ENCODE measurements around the gene DMD. TPM values are rescaled to one million over a fixed set of nuclear protein-coding genes. Genes with fewer than 3 reads are reported as not detected.

The DMD gene
- total RNA-seq, 1 donor from 2014 or later, result 5.0 TPM

DNA sequence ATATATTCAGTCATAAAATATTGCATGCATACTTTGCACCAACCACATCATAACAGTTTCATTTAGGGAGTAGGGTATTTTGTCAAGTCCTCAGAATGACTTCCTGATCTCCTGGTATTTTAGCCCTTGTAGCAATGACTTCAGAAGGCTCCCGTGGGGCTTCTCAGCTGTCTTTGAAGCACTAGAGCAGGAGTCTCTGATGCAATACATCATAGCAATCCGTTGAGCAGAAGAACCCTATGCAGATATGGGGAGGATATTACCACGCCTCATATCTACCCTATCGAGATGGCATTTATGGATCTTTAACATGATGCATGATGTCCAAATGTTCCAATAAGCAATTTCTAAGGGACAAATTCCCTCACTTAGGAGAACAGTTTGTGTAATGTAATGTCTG is 1765.8 kb downstream of the DMD start:
- intact Hi-C loops (cut with micrococcal nuclease), result no loop called here
- no peaks in the 10 kb centered on the region for H3K4me1 Mint-ChIP-seq
- H3K9me3 Mint-ChIP-seq, result no peaks in the 10 kb centered on the region
- H3K27ac Mint-ChIP-seq, result no peak overlapping the region
- no peak for DNase-seq
- no peaks in the 10 kb centered on the region for H3K36me3 Mint-ChIP-seq (ENCODE audit: low read depth)
- H3K4me3 Mint-ChIP-seq, result no peak overlapping the region
- H3K27me3 Mint-ChIP-seq, result no peaks in the 10 kb centered on the region

DNA sequence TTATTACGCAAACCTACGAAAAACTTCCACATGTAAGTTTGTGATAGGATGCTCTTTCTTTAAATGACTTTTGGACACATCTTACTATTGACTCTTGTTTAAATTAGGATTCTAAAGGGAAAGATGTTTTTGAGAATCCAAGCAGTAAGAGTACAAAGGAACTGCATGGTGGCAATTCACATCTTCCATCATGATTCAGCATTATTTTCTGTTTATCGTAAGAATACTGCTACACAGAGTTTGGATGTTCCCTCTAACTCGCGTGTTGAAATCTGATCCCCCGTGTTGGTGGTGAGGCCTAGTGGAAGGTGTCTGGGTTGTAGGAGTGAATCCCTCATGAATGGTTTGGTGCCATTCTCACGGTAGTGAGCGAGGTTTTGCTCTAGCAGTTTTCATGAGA is 1767.7 kb downstream of the DMD start:
- intact Hi-C loops (cut with micrococcal nuclease), result no loop called here
- no peak overlapping the region for H3K4me3 Mint-ChIP-seq
- H3K4me1 Mint-ChIP-seq, result no peaks in the 10 kb centered on the region
- H3K9me3 Mint-ChIP-seq, result no peaks in the 10 kb centered on the region
- H3K36me3 Mint-ChIP-seq (ENCODE audit: low read depth), result no peaks in the 10 kb centered on the region
- DNase-seq, result no peak
- no peaks in the 10 kb centered on the region for H3K27me3 Mint-ChIP-seq
- H3K27ac Mint-ChIP-seq, result no peak overlapping the region

DNA sequence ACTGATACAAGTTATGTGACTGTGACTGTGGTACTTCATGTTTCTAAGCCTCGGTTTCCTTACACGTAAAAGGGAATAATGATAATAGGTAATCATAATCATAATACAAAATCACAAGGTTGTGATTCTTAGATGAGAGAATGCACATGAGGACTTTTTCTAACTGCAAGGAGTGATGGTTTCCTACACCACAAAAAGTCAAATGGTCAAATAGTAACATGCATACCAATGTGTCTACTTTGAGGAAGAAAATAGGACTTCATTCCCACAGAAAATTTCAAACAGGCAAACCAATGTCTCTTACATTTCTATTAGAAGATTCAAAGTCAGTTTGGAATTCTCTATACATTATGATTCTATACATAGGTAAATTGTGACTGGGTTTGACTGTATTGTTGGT is 1770.8 kb downstream of the DMD start:
- no peaks in the 10 kb centered on the region for H3K4me1 Mint-ChIP-seq
- H3K4me3 Mint-ChIP-seq, result no peak overlapping the region
- intact Hi-C loops (cut with micrococcal nuclease), result no loop called here
- H3K27ac Mint-ChIP-seq, result no peak overlapping the region
- no peaks in the 10 kb centered on the region for H3K36me3 Mint-ChIP-seq (ENCODE audit: low read depth)
- peaks cover 1% of the 10 kb centered on the region for H3K27me3 Mint-ChIP-seq
- H3K9me3 Mint-ChIP-seq, result no peaks in the 10 kb centered on the region
- DNase-seq, result no peak

DNA sequence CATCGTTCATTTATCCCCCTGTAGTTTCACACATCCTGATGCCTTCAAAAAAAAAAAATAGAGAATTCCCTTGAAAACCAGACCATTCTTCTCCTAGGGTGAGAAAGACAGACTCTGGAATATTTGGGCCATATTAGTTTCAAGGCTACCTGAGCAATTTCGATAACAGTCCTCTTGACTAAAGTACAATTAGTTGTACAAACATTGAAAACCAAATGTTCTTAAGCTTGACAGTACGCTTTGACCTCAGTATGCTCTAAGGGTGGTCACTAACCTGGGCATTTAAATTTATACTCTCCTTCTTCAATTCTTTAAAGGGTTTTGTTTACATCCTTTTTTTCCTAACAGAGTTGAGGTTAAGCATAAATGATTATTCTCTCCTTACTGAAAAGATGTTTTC is 1774.9 kb downstream of the DMD start:
- Mint-ChIP-seq H3K4me3 (no peak overlapping the region), H3K27ac (no peak overlapping the region), H3K36me3 (ENCODE audit: low read depth) (no peaks in the 10 kb centered on the region), H3K4me1 (no peaks in the 10 kb centered on the region), H3K9me3 (no peaks in the 10 kb centered on the region), H3K27me3 (peaks cover 2% of the 10 kb centered on the region)
- no peak for DNase-seq
- intact Hi-C loops (cut with micrococcal nuclease), result no loop called here

DNA sequence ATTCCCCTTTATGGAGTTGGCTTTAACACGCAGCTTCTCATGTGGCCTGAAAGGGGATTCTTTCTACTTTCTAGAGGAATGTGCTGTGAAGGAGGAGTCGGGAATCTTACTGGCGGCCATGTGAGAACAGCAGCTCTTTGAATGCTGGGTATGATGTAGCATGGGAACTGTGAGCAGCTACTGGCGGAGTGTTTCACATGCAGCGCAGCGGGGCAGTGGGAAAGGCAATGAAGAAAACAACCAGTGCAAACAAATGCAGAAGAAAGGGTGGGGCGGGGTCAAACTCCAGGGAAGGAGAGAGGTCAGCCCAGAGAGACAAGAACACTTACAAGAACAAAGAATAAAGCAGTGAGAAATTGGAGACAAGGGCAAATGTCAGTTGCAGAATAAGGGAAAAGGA is 1775.8 kb downstream of the DMD start:
- Mint-ChIP-seq H3K4me3 (no peak overlapping the region), H3K27ac (no peak overlapping the region), H3K36me3 (ENCODE audit: low read depth) (no peaks in the 10 kb centered on the region), H3K4me1 (no peaks in the 10 kb centered on the region), H3K9me3 (no peaks in the 10 kb centered on the region), H3K27me3 (peaks cover 2% of the 10 kb centered on the region)
- DNase-seq, result no peak
- intact Hi-C loops (cut with micrococcal nuclease), result no loop called here

DNA sequence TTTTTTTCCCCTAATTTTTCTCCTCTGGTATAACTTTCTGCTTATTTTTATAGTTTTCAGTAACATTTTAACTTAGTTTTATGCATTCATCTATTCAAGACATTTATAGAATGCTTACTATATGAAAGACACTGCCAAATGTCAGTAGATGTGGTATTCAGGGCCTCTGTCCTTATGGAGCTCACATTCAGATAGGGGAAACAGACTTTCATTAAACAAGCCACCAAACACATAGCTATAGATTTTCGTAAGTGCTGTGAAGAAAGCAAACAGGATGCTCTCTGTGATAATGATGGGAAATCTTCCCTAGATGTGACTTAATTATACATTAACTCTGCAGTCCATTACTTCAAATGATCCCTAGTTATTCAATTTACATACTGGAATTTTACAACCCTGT is 1777.5 kb downstream of the DMD start:
- Mint-ChIP-seq H3K27ac (no peak overlapping the region), H3K36me3 (ENCODE audit: low read depth) (no peaks in the 10 kb centered on the region), H3K4me1 (no peaks in the 10 kb centered on the region), H3K9me3 (no peaks in the 10 kb centered on the region), H3K27me3 (peaks cover 2% of the 10 kb centered on the region), H3K4me3 (no peak overlapping the region)
- no peak for DNase-seq
- intact Hi-C loops (cut with micrococcal nuclease), result no loop called here

DNA sequence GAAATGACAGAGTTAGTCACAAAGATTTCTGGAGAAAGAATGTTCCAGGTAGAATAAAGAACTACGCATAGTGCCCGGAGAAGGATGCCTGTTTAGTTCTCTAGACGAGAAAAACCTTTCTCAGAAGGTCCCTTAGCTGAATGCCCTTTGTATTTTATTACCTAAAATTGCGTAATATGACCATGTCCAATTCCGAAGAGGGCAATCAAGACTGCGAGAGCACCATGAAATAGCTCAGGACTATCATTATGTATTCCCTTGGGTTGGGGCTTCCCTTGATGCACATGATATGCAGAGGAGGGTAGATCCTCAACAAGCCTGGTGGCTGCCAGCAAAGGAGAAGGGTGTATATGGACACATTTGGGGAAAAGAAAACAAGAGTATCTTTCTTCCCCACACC is 1781.4 kb downstream of the DMD start:
- no peaks in the 10 kb centered on the region for H3K9me3 Mint-ChIP-seq
- no peaks in the 10 kb centered on the region for H3K36me3 Mint-ChIP-seq (ENCODE audit: low read depth)
- H3K27me3 Mint-ChIP-seq, result no peaks in the 10 kb centered on the region
- no peak for DNase-seq
- H3K4me3 Mint-ChIP-seq, result no peak overlapping the region
- intact Hi-C loops (cut with micrococcal nuclease), result no loop called here
- H3K4me1 Mint-ChIP-seq, result no peaks in the 10 kb centered on the region
- H3K27ac Mint-ChIP-seq, result no peak overlapping the region

DNA sequence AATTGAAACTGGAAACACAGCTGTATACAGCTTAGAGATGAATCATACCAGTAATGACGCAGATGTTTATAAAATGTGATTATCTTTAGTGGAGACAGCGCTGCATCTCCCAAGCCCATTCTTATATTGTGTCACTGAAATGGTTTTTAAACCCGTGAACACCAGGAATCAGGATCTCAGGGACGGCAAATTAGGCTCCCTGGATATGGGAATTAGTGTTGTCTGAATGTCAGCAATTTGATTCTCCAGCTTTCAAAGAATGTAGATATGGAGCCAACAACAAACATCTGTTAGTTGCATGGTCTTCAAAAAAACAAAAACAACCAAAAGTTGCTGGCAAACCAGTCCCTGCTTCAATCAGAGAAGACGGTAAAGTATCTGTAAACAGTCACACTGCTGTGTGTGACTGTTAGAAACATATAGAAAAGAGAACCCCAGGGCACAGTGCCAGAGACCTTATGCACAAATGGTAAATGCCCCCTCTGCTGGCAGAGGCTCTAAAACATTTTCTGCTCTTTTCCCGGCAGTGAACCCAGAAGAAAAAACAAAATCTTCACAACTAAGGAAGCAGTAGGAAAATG is 1787.7 kb downstream of the DMD start:
- no peak overlapping the region for H3K4me3 Mint-ChIP-seq
- peak; percentile 57 for DNase-seq
- no peaks in the 10 kb centered on the region for H3K27me3 Mint-ChIP-seq
- H3K36me3 Mint-ChIP-seq (ENCODE audit: low read depth), result no peaks in the 10 kb centered on the region
- no peaks in the 10 kb centered on the region for H3K9me3 Mint-ChIP-seq
- intact Hi-C loops (cut with micrococcal nuclease), result loop anchor here (5.0 kb wide), 1 partner anchor 386 kb away; no protein-coding TSS in a partner anchor
- H3K27ac Mint-ChIP-seq, result no peak overlapping the region
- no peaks in the 10 kb centered on the region for H3K4me1 Mint-ChIP-seq

DNA sequence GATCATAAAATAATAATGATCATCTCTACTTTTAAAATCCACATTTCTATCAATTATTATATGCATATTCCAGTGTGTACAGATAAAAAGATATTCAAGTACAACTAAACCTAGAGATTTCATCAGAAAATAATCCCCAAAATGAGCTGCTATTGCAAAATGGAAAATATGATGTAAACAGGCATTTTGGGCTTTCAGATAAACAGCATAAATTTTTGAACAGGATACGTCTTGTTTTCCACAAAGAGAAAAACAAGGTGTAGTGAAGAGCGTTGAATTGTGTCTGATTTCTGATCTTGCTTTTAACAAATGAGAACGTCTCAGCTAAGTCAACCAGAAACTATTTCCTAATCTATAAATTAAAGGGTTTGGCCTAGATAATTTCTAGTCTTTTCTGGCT is 1789.9 kb downstream of the DMD start:
- no peak overlapping the region for H3K27ac Mint-ChIP-seq
- H3K27me3 Mint-ChIP-seq, result no peaks in the 10 kb centered on the region
- intact Hi-C loops (cut with micrococcal nuclease), result loop anchor here (5.0 kb wide), 1 partner anchor 384 kb away; no protein-coding TSS in a partner anchor
- no peaks in the 10 kb centered on the region for H3K9me3 Mint-ChIP-seq
- H3K4me3 Mint-ChIP-seq, result no peak overlapping the region
- DNase-seq, result no peak
- H3K36me3 Mint-ChIP-seq (ENCODE audit: low read depth), result no peaks in the 10 kb centered on the region
- no peaks in the 10 kb centered on the region for H3K4me1 Mint-ChIP-seq

DNA sequence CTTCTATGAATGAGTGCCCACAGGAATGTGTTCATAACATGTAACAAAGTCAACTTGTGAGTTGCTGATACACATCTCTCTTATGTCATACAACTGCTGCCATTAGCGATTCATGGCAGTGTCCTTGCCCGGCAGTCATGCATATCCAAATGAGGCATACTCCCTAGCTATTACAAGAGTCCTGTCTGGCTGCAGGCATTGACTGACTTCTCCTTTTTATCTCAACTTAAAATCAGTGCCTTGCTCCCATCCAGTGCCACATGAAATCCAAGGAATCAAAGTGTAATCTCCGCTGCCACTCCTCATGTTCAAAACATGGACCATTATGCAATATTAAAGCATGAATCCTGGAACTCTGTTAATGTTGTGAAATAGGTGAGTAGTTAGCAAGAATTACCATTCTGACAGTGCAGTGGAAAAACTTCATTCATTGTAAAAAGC is 1790.6 kb downstream of the DMD start:
- Mint-ChIP-seq H3K4me3 (no peak overlapping the region), H3K27ac (no peak overlapping the region), H3K27me3 (no peaks in the 10 kb centered on the region), H3K36me3 (ENCODE audit: low read depth) (no peaks in the 10 kb centered on the region), H3K4me1 (no peaks in the 10 kb centered on the region), H3K9me3 (no peaks in the 10 kb centered on the region)
- intact Hi-C loops (cut with micrococcal nuclease), result loop anchor here (5.0 kb wide), 1 partner anchor 383 kb away; no protein-coding TSS in a partner anchor
- DNase-seq, result no peak

DNA sequence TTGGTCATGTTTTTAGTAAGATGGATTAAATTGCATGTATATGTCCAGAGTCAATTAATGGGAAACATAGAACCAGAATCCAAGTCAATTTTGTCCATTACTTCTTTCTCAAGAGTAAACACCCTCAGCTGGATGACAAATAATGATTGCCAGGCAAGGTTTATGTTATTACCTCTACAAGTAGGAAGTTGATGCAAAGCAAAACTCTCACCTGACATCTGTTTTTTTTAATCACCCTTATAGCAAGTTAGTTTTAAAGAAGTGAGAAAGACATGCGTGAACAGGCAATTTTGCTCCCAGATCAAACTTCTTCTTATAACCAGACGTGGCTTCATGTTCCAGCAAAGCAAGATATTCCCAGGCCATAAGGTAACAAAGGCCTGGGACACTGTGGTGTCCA is 1791.0 kb downstream of the DMD start:
- Mint-ChIP-seq H3K27ac (no peak overlapping the region), H3K9me3 (no peaks in the 10 kb centered on the region), H3K27me3 (no peaks in the 10 kb centered on the region), H3K4me1 (no peaks in the 10 kb centered on the region), H3K36me3 (ENCODE audit: low read depth) (no peaks in the 10 kb centered on the region), H3K4me3 (no peak overlapping the region)
- intact Hi-C loops (cut with micrococcal nuclease), result loop anchor here (5.0 kb wide), 1 partner anchor 383 kb away; no protein-coding TSS in a partner anchor
- no peak for DNase-seq

DNA sequence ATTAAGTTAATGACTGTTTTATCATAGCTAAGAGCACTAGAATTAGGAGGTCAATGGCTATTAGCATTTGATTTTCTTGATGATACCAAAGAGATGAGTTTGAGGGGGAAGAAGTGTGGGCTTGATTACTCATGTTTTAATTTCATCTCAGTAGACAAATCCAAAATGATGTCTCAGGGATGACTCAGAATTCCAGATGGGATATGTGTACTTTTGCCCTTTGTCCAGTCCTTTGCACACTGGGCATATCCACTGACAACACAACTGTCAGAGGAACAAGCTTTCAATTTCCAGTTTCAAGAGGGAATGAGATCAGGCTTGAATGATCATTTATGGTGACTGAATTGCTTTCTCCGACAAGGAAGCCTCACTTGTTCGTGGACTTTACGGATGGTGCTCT is 1814.2 kb downstream of the DMD start:
- Mint-ChIP-seq H3K9me3 (no peaks in the 10 kb centered on the region), H3K27ac (no peak overlapping the region)

DNA sequence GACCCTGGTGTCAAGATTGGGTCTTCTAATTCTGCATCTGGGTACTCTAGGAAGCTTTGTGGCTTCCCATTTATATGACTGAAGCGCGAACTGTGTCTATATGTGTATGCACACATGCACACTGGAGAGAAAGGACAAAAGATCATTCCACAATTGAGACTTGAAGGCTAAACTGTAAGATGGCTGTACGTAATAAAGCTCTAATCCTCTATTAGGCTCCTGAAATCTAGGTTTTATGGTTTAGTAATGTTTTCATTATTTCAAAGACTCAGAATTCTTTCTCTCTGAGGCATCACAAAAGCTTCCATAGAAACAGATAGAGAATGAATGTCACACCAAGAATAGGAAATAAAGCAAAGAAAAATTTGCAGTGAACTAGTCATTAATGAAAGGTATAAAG is 1818.8 kb downstream of the DMD start:
- H3K4me1 Mint-ChIP-seq, result no peaks in the 10 kb centered on the region
- no peak overlapping the region for H3K4me3 Mint-ChIP-seq
- no peaks in the 10 kb centered on the region for H3K36me3 Mint-ChIP-seq (ENCODE audit: low read depth)
- H3K9me3 Mint-ChIP-seq, result no peaks in the 10 kb centered on the region
- H3K27ac Mint-ChIP-seq, result no peak overlapping the region
- intact Hi-C loops (cut with micrococcal nuclease), result no loop called here
- DNase-seq, result no peak
- H3K27me3 Mint-ChIP-seq, result no peaks in the 10 kb centered on the region

More for the DNA sequence above, 1814.2 kb downstream of the DMD start:
- no peak for DNase-seq
- H3K4me3 Mint-ChIP-seq, result no peak overlapping the region
- intact Hi-C loops (cut with micrococcal nuclease), result no loop called here
- no peaks in the 10 kb centered on the region for H3K27me3 Mint-ChIP-seq
- no peaks in the 10 kb centered on the region for H3K4me1 Mint-ChIP-seq
- H3K36me3 Mint-ChIP-seq (ENCODE audit: low read depth), result no peaks in the 10 kb centered on the region

DNA sequence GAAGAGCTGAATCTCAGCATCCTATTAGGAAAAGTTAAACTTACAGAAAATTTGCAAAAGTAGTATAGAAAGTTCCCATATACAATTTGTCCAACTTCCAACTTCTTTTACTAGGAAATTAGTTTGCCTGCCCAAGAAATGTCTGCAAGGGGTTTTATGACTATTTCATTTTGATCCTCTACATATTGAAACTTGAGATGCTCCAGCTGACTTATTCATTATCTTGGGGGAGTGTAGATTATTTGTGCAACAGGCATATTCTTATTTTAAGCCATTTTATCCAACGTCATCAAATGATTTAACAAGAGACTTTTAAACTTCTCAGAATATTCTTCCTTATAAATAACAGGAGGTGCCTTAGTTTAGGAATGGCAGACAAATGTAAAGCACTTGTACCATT is 1822.4 kb downstream of the DMD start:
- no peaks in the 10 kb centered on the region for H3K27me3 Mint-ChIP-seq

DNA sequence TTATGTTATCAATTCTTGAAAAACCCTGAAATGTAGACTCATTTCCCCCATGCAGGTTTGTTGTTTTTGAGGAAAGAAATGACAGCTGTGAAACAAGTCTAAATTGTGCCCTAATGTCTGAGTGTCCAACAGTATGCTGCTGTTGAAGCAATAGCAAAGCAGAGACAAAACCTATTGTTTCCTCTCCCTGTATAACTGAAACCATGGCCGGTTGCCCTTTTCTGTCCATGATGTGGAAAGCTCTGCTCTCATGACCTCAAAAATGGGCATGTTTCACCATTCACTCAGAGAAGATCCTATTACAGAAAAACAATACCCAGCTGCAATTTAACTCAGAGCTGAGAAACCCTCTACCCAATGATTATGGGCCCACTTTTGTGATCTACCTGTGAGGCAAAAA is 1826.9 kb downstream of the DMD start:
- intact Hi-C loops (cut with micrococcal nuclease), result no loop called here

More for the DNA sequence above, 1822.4 kb downstream of the DMD start:
- H3K27ac Mint-ChIP-seq, result no peak overlapping the region
- no peaks in the 10 kb centered on the region for H3K9me3 Mint-ChIP-seq
- intact Hi-C loops (cut with micrococcal nuclease), result no loop called here
- no peak for DNase-seq
- no peaks in the 10 kb centered on the region for H3K36me3 Mint-ChIP-seq (ENCODE audit: low read depth)
- H3K4me1 Mint-ChIP-seq, result no peaks in the 10 kb centered on the region
- no peak overlapping the region for H3K4me3 Mint-ChIP-seq

More for the DNA sequence above, 1826.9 kb downstream of the DMD start:
- no peaks in the 10 kb centered on the region for H3K36me3 Mint-ChIP-seq (ENCODE audit: low read depth)
- no peaks in the 10 kb centered on the region for H3K4me1 Mint-ChIP-seq
- no peaks in the 10 kb centered on the region for H3K27me3 Mint-ChIP-seq
- DNase-seq, result no peak
- no peak overlapping the region for H3K27ac Mint-ChIP-seq
- no peaks in the 10 kb centered on the region for H3K9me3 Mint-ChIP-seq
- no peak overlapping the region for H3K4me3 Mint-ChIP-seq
